H1 (cell line): ENCODE measurements around the gene NUP85. TPM values are rescaled to one million over a fixed set of nuclear protein-coding genes. Genes with fewer than 3 reads are reported as not detected.

Experiments
- ASH2L ChIP-seq: fragments of 200-600, 300-600 bp; sonication (generic); IDR thresholded peaks from one replicate; pipeline ENCODE4 v1.7.1; 2017; ENCODE audit warnings: low read length
- CEBPB ChIP-seq: IDR thresholded peaks from 2 replicates; pipeline ENCODE4 v1.6.1; 2012; ENCODE audit warnings: low read depth, low read length
- CHD7 ChIP-seq: fragments of 300-600 bp; sonication (generic); IDR thresholded peaks from 2 replicates; pipeline ENCODE4 v1.7.1; 2012; ENCODE audit warnings: low read length, moderate library complexity, mild to moderate bottlenecking, inconsistent platforms; ENCODE audit not compliant: insufficient replicate concordance
- E2F6 ChIP-seq: IDR thresholded peaks from 2 replicates; pipeline ENCODE4 v1.6.1; 2012; ENCODE audit warnings: inconsistent platforms
- EP300 ChIP-seq, 2 experiments: IDR thresholded peaks; 1 replicate in 1 of 2; 2 replicates in 1 of 2; pipeline ENCODE4 v1.6.1; 2011 to 2012; ENCODE audit warnings: low read depth in 2 of 2, low read length in 2 of 2, mild to moderate bottlenecking in 2 of 2, borderline replicate concordance in 1 of 2, inconsistent platforms in 1 of 2, moderate library complexity in 1 of 2
- JUND ChIP-seq: IDR thresholded peaks from 2 replicates; pipeline ENCODE4 v1.6.1; 2011; ENCODE audit warnings: mild to moderate bottlenecking, improper control_type of control experiment, low read length
- KDM4A ChIP-seq: IDR thresholded peaks from one replicate; pipeline ENCODE4 v1.7.1; 2012; ENCODE audit warnings: low read depth, mild to moderate bottlenecking, moderate library complexity, low read length, inconsistent platforms; ENCODE audit not compliant: severe bottlenecking
- MAX ChIP-seq: IDR thresholded peaks from 2 replicates; pipeline ENCODE4 v1.6.1; 2012; ENCODE audit warnings: inconsistent platforms
- SRF ChIP-seq: IDR thresholded peaks from 2 replicates; pipeline ENCODE4 v1.6.1; 2011; ENCODE audit warnings: mild to moderate bottlenecking, low read depth, low read length, moderate library complexity
- TBP ChIP-seq: IDR thresholded peaks from 2 replicates; pipeline ENCODE4 v1.6.1; 2011; ENCODE audit warnings: low read depth, low read length, improper control_type of control experiment
- polyA plus RNA-seq, 7 experiments: library from polyadenylated mRNA; depleted of rRNA in 3 of 7; stranded (reverse) in 5 of 7; unstranded in 2 of 7; fragments of >200 nt in 5 of 7; fragments of 200-250 nt in 2 of 7; gene quantifications; 1 replicate in 5 of 7; 2 replicates in 1 of 7; 4 replicates in 1 of 7; pipeline versions ENCODE4 v1.2.1 to v1.2.3, GENCODE V29; 2011 to 2013; ENCODE audit warnings: missing spikeins in 2 of 7, mixed read lengths in 2 of 7
- total RNA-seq: library from RNA; stranded (reverse); fragmentation: NEBNext Ultra II Directional; extraction: Animal tissue kit (Norgen Biotek cat#: 25700); gene quantifications from 2 replicates; pipeline ENCODE4 v1.2.1, GENCODE V29; 2021

Gene NUP85
- total and polyA plus RNA-seq, 2 of the 8 experiments (the other 6 are each of a cell fraction or from before 2014, with no cell fraction given): 98.5 to 154 TPM

- TF ChIP-seq CHD7 (no peak), JUND (no peak), CEBPB (no peak), TBP (no peak), E2F6 (no peak), ASH2L (no peak), SRF (no peak), KDM4A (no peak), MAX (no peak), EP300 (IDR thresholded peaks at IDR 0.05; ENCODE audit: borderline replicate concordance in 1 of 2, low read depth in 2 of 2, low read length in 2 of 2) (no peak)
Observed at GRCh38 chr17:75265614-75266315, 60.3 kb downstream of the NUP85 start (continued).
